ENCODE data around the gene ADAM19. TPM values are rescaled to one million over a fixed set of nuclear protein-coding genes. Genes with fewer than 3 reads are reported as not detected.

The ADAM19 gene
- total RNA-seq, 1 donor from 2014 or later = 11.5 TPM

GRCh38 chr5:157608972-157609565 is 33.5 kb upstream of the ADAM19 start:
- no peak overlapping the region for H3K4me3 Mint-ChIP-seq
- TF ChIP-seq EZH2phosphoT487 (IDR thresholded peaks at IDR 0.05) (no peak), CTCF (IDR thresholded peaks at IDR 0.05) (no peak), EZH2 (IDR thresholded peaks at IDR 0.05) (no peak)
- DNase-seq (ENCODE audit: low spot score) = no peak

GRCh38 chr5:157607371-157608161 is 32.0 kb upstream of the ADAM19 start:
- H3K4me1 Mint-ChIP-seq = peaks cover 2% of the 10 kb centered on the region
- no peak overlapping the region for H3K27ac Mint-ChIP-seq

More at GRCh38 chr5:157608972-157609565, 33.5 kb upstream of the ADAM19 start:
- Histone ChIP-seq H3K36me3 (no peaks in the 10 kb centered on the region), H3K27me3 (no peaks in the 10 kb centered on the region), H3K9ac (no peak overlapping the region), H3K4me2 (no peak overlapping the region), H3K4me3 (no peak overlapping the region), H3F3A (ENCODE audit: low read depth) (no peaks in the 10 kb centered on the region), H4K20me1 (ENCODE audit: low read depth) (no peaks in the 10 kb centered on the region), H3K79me2 (ENCODE audit: low read depth) (no peaks in the 10 kb centered on the region), H3K9me3 (ENCODE audit: low read depth) (no peaks in the 10 kb centered on the region), H3K27ac (no peak overlapping the region), H3K4me1 (no peaks in the 10 kb centered on the region), H2AFZ (replicated peaks) (peak overlapping the region; percentile 30)
- H3K9me3 Mint-ChIP-seq = peaks cover 3% of the 10 kb centered on the region
- no peaks in the 10 kb centered on the region for H3K36me3 Mint-ChIP-seq
- no peaks in the 10 kb centered on the region for H3K27me3 Mint-ChIP-seq (ENCODE audit: insufficient read depth, low read depth)
- no peak overlapping the region for H3K27ac Mint-ChIP-seq
- H3K4me1 Mint-ChIP-seq = no peaks in the 10 kb centered on the region

GRCh38 chr5:157606046-157606445 is 30.5 kb upstream of the ADAM19 start:
- Histone ChIP-seq H3K9ac (no peak overlapping the region), H3K4me3 (no peak overlapping the region), H3K79me2 (ENCODE audit: low read depth) (no peaks in the 10 kb centered on the region), H3K36me3 (no peaks in the 10 kb centered on the region), H3K27me3 (no peaks in the 10 kb centered on the region), H3F3A (ENCODE audit: low read depth) (no peaks in the 10 kb centered on the region), H3K27ac (no peak overlapping the region), H3K4me2 (no peak overlapping the region), H2AFZ (replicated peaks) (no peak overlapping the region), H4K20me1 (ENCODE audit: low read depth) (no peaks in the 10 kb centered on the region), H3K9me3 (ENCODE audit: low read depth) (no peaks in the 10 kb centered on the region), H3K4me1 (no peaks in the 10 kb centered on the region)
- Mint-ChIP-seq H3K27ac (no peak overlapping the region), H3K27me3 (ENCODE audit: insufficient read depth, low read depth) (peaks cover 2% of the 10 kb centered on the region), H3K36me3 (no peaks in the 10 kb centered on the region), H3K4me1 (peaks cover 2% of the 10 kb centered on the region), H3K4me3 (no peak overlapping the region), H3K9me3 (peaks cover 3% of the 10 kb centered on the region)
- no peak for DNase-seq (ENCODE audit: low spot score)
- TF ChIP-seq EZH2phosphoT487 (IDR thresholded peaks at IDR 0.05) (no peak), EZH2 (IDR thresholded peaks at IDR 0.05) (no peak), CTCF (IDR thresholded peaks at IDR 0.05) (no peak)

More at GRCh38 chr5:157607371-157608161, 32.0 kb upstream of the ADAM19 start:
- H3F3A ChIP-seq (ENCODE audit: low read depth) = no peaks in the 10 kb centered on the region
- no peaks in the 10 kb centered on the region for H3K9me3 ChIP-seq (ENCODE audit: low read depth)
- no peak overlapping the region for H3K27ac ChIP-seq
- H2AFZ ChIP-seq (replicated peaks) = no peak overlapping the region
- no peaks in the 10 kb centered on the region for H3K4me1 ChIP-seq
- H3K36me3 ChIP-seq = no peaks in the 10 kb centered on the region
- no peaks in the 10 kb centered on the region for H3K79me2 ChIP-seq (ENCODE audit: low read depth)
- DNase-seq (ENCODE audit: low spot score) = no peak
- no peak overlapping the region for H3K4me3 ChIP-seq
- H3K36me3 Mint-ChIP-seq = no peaks in the 10 kb centered on the region
- H3K9me3 Mint-ChIP-seq = peaks cover 3% of the 10 kb centered on the region
- no peaks in the 10 kb centered on the region for H3K27me3 ChIP-seq
- H3K4me2 ChIP-seq = no peak overlapping the region
- H3K4me3 Mint-ChIP-seq = no peak overlapping the region
- no peaks in the 10 kb centered on the region for H4K20me1 ChIP-seq (ENCODE audit: low read depth)
- H3K27me3 Mint-ChIP-seq (ENCODE audit: insufficient read depth, low read depth) = no peaks in the 10 kb centered on the region
- TF ChIP-seq EZH2phosphoT487 (IDR thresholded peaks at IDR 0.05) (no peak), EZH2 (IDR thresholded peaks at IDR 0.05) (no peak), CTCF (IDR thresholded peaks at IDR 0.05) (no peak)
- H3K9ac ChIP-seq = no peak overlapping the region
